IPS-18a (cell line): ENCODE measurements around the gene ZNF711.
"Not testable (repeated sequence)": the region's sequence is repeated elsewhere in the genome, so short reads cannot be mapped to it uniquely, and the experiment has no call there.

Experiments used
- H3K27ac ChIP-seq: one replicate; pipeline ENCODE4 v1.5.1; 2013; ENCODE audit warnings: low read length
- H3K27me3 ChIP-seq: one replicate; pipeline ENCODE4 v1.6.1; 2013; ENCODE audit warnings: mild to moderate bottlenecking, low read length; ENCODE audit not compliant: control insufficient read depth, insufficient read depth
- H3K36me3 ChIP-seq: one replicate; pipeline ENCODE4 v1.6.1; 2013; ENCODE audit warnings: low read depth, low read length; ENCODE audit not compliant: control insufficient read depth
- H3K4me1 ChIP-seq: one replicate; pipeline ENCODE4 v1.6.1; 2013; ENCODE audit warnings: low read depth, low read length; ENCODE audit not compliant: control insufficient read depth
- H3K4me3 ChIP-seq: one replicate; pipeline ENCODE4 v1.5.1; 2013; ENCODE audit warnings: low read length
- H3K9ac ChIP-seq: one replicate; pipeline ENCODE4 v1.6.1; 2013; ENCODE audit warnings: mild to moderate bottlenecking, low read length, moderate library complexity
- H3K9me3 ChIP-seq: one replicate; pipeline ENCODE4 v1.6.1; 2013; ENCODE audit warnings: low read depth, low read length; ENCODE audit not compliant: control insufficient read depth

Gene ZNF711

DNA sequence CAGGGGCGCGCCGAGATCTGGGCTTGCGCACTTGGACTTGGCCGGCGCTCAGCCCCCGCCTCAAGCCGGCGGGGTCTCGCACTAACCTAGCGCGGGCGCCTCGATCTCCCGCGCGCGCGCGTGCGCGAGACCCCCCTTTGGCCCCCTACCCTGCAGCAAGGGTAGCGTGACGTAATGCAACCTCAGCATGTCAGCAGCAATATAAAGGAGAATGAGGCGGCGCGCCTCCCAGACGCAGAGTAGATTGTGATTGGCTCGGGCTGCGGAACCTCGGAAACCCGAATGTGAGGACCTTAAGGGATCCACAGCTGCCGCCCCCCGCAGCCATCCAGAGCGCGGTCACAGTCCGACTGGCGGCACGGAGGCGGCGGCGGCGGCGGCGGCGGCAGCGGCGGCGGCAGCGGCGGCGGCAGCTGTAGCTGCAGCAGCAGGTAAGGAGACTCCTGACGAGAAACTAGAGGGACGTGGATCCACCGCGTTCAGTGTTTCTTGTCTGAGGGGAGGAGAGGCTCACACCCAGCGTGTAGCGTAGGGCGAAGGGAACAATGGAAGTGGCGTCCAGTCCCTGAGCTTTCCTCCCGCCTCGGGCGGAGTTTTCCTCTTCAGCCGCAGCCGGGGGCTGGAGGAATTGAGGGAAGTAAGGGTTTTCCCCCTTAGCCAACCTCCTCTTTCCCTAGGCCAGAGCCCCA, at the start of gene ZNF711, which contains the start of gene SATL1:
Gene ZNF711 (plus strand): TSS at position 231 of the 689 bp plus-strand sequence. CDS start 3,582 bp downstream, outside the sequence.
Gene SATL1 (minus strand): TSS at position 19 of the 689 bp plus-strand sequence. CDS start 134,811 bp downstream, outside the sequence.
- H3K27me3 ChIP-seq: no peaks in the 10 kb centered on the region
- H3K4me1 ChIP-seq: peaks cover 5% of the 10 kb centered on the region
- H3K9me3 ChIP-seq: peaks cover 16% of the 10 kb centered on the region
- peak within 1 kb of the TSS; percentile 93 for H3K9ac ChIP-seq
- H3K27ac ChIP-seq: peak within 1 kb of the TSS; percentile 75
- H3K36me3 ChIP-seq: peaks cover 3% of the 10 kb centered on the region
- H3K4me3 ChIP-seq: peak within 1 kb of the TSS; percentile 75

DNA sequence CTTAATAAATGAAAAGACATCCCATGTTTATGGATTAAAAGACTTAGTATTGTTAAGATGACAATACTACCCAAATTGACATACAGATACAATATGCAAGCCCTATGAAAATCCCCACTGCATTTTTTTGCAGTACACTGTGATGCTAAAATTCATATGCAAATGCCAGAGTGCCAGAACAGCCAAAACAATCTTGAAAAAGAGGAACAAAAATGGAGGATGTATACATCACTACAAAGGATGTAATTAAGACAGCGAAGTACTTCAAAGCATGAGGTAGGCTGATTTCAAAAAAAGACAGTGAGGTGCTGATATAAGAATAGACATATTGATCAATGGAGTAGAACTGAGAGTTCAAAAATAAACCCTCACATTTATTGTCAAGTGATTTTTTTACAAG, 47.5 kb upstream of the ZNF711 start:
- no peaks in the 10 kb centered on the region for H3K27me3 ChIP-seq
- peaks cover 10% of the 10 kb centered on the region for H3K9me3 ChIP-seq
- no peak overlapping the region for H3K4me3 ChIP-seq
- H3K36me3 ChIP-seq: no peaks in the 10 kb centered on the region
- H3K27ac ChIP-seq: no peak overlapping the region
- no peaks in the 10 kb centered on the region for H3K4me1 ChIP-seq
- no peak overlapping the region for H3K9ac ChIP-seq

DNA sequence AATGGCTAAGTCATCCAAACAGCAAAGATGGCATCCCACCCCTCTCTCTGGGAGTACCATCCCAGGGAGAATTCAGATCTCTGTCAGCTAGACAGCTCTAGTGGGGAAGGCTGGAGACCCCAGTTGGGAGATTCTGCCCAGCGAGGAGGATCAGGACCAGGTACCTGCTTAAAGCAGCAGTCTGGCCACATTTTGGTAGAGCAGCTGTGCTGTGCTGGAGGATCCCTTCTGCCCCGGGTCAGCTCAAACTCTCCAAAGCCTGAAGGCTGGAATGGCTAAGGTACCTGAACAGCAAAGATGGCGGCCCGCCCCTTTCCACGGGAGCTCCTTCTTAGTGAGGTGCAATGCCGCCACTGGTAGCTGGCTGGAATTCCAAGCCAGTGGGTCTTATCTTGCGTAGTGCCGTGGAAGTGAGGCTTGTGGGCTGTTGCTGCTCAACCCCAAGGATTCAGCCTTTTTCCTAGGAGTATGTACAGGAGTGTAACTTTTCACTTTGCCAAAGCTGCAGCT, 40.3 kb upstream of the ZNF711 start:
- Histone ChIP-seq H3K9ac (no peak overlapping the region), H3K36me3 (no peaks in the 10 kb centered on the region), H3K4me1 (no peaks in the 10 kb centered on the region), H3K27ac (no peak overlapping the region), H3K27me3 (no peaks in the 10 kb centered on the region), H3K9me3 (peaks cover 3% of the 10 kb centered on the region), H3K4me3 (no peak overlapping the region)

DNA sequence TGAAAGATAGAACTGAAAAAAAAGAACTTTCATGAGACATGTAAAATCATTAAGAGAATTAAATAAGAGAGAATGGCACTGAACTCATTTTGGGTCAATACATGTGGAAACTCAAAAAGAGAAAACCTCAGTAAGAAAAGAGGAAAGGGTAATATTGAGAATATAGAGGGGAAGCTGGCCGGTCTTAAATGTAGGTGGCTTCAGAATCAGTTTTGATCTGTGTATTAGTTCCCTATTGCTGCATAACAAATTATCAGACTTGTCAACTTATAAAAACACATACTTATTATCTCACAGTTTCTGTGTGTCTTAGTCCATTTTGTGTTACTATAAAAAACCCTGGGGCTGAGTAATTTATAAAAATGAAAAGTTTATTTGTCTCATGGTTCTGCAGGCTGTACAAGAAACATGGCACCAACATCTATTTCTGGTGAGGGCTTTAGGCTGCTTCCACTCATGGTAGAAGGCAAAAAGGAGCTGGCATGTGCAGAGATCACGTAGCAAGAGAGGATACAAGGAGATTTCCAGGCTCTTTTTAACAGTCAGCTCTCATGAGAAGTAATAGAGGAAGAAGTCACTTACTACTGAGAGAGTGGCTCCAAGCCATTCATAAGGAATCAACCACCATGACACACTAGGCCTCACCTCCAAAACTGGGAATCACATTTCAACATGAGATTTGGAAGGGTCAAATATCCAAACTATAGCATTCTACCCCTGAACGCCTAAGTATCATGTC, 29.8 kb upstream of the ZNF711 start:
- Histone ChIP-seq H3K9me3 (peaks cover 19% of the 10 kb centered on the region), H3K36me3 (no peaks in the 10 kb centered on the region), H3K4me3 (no peak overlapping the region), H3K27ac (no peak overlapping the region), H3K9ac (no peak overlapping the region), H3K27me3 (no peaks in the 10 kb centered on the region), H3K4me1 (no peaks in the 10 kb centered on the region)

DNA sequence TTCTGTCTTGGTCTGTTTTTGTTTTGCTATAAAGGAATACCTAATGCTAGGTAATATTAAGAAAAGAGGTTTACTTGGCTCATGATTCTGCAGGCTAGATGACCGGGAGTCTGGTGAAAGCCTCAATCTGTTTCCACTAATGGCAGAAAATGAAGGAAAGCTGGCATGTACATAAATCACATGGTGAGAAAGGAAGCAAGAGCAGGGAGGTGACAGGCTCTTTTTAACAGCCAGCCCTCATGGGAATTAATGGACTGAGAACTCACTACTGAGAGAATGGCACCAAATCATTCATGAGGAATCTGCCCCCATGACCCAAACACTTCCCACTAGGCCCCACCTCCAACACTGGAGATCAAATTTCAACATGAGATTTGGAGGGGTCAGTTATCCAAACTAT, 27.8 kb upstream of the ZNF711 start:
- Histone ChIP-seq H3K9ac (no peak overlapping the region), H3K4me3 (no peak overlapping the region), H3K27me3 (no peaks in the 10 kb centered on the region), H3K4me1 (no peaks in the 10 kb centered on the region), H3K36me3 (no peaks in the 10 kb centered on the region), H3K9me3 (peaks cover 11% of the 10 kb centered on the region), H3K27ac (no peak overlapping the region)

DNA sequence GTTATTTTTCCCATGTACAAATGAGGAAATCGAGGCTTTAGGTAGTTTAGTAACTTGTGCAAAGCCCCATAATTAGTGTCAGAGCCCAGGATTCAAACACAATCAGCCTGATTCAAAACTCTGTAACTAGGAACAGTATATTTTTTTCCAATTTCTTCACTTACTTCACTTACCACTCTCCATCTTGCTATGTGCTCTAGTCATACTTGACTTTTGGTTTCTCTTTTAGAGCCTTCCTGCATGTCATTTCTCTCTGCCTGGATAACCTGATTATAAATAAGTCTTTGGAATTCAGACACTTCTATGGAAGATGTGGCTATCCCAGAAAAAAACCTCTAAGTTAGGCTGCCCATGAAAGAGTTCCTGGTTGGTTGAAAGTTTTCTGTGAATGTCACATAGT, 22.4 kb upstream of the ZNF711 start:
- H3K9ac ChIP-seq: no peak overlapping the region
- no peaks in the 10 kb centered on the region for H3K27me3 ChIP-seq
- no peak overlapping the region for H3K27ac ChIP-seq
- H3K36me3 ChIP-seq: no peaks in the 10 kb centered on the region
- no peaks in the 10 kb centered on the region for H3K4me1 ChIP-seq
- H3K9me3 ChIP-seq: peaks cover 24% of the 10 kb centered on the region
- H3K4me3 ChIP-seq: no peak overlapping the region

DNA sequence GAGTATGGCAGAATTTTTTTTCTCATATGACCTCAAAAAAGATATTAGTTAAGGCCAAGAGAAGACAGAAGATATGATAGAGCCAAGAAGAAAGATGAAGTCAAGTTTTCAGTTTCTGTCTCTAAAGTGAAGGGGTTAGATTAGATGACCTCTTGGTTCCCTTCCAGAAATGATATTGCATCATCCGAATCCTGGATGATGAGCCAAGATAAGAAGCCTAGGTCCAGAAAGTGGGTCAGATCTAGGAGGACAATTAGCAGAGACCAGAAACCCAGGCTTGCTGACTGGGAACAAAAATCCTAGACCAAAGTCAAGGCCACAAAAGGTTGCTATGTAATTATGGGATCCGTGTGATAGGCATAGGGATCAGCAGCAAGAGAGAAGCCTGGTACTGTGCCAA, 20.4 kb upstream of the ZNF711 start:
- H3K27me3 ChIP-seq: no peaks in the 10 kb centered on the region
- H3K9ac ChIP-seq: no peak overlapping the region
- H3K4me1 ChIP-seq: no peaks in the 10 kb centered on the region
- H3K4me3 ChIP-seq: no peak overlapping the region
- no peak overlapping the region for H3K27ac ChIP-seq
- peaks cover 25% of the 10 kb centered on the region for H3K9me3 ChIP-seq
- no peaks in the 10 kb centered on the region for H3K36me3 ChIP-seq

DNA sequence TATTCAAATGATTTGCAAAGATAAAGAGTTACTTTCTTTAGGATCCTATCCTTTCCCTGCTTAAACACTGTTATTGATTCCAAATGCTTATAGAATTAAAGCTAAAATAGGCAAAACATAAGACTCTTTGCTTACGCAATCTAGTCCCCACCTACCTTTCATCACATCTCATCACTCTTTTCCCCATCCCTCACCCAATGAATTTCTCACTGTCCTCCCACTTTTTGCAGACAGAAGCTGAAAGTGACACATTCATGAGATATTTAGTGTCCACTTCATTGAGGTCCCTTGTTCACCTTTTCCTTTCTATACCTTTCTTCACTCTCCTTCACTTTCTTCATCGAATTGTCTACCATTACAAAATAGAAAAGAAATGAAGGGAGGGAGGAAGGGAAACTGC, 636 bp upstream of the ZNF711 start:
- Histone ChIP-seq H3K4me1 (peaks cover 5% of the 10 kb centered on the region), H3K27ac (no peak overlapping the region), H3K36me3 (no peaks in the 10 kb centered on the region), H3K27me3 (no peaks in the 10 kb centered on the region), H3K4me3 (peak overlapping the region; percentile 75), H3K9me3 (peaks cover 11% of the 10 kb centered on the region), H3K9ac (peak overlapping the region; percentile 16)

DNA sequence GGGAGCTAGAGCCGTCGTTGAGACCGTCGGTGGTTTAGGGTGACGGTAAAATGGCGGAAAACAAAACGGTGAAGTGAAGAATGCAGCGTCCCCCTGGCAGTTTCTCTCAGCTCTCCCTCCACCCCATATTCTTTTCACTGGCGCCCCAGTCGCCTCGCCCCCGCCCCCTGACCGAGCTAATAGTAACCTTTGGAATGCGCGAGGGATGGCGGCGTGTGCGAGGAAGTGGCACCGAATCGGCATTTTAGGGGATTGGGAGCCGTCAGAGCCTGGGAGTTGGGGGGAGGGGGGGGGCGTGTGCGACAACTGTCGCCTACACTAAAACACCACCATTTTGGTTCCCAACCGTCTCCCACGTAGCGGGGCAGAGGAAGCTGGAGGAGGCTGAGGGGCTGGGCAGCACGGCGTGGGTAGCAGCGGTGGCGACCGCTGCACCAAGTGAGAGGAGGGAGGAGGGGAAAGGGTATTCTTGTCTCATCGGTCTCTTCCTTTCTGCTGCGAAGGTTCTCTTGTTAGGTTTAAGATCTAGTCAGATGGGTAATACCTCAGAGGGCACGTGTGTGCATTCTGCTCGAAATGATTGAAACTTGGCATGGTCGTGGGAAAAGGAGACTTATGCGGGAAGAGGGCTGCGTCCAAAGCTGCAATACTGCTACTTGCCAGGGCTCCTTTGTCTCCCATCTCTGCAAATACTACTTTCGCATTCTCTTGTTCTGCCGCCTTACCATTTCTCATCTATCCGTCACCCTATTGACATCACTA, 840 bp downstream of the ZNF711 start:
- Histone ChIP-seq H3K4me1 (peaks cover 5% of the 10 kb centered on the region), H3K4me3 (peak overlapping the region; percentile 75), H3K9me3 (peaks cover 16% of the 10 kb centered on the region), H3K27me3 (no peaks in the 10 kb centered on the region), H3K36me3 (peaks cover 3% of the 10 kb centered on the region), H3K9ac (peak overlapping the region; percentile 93), H3K27ac (peak overlapping the region; percentile 75)

DNA sequence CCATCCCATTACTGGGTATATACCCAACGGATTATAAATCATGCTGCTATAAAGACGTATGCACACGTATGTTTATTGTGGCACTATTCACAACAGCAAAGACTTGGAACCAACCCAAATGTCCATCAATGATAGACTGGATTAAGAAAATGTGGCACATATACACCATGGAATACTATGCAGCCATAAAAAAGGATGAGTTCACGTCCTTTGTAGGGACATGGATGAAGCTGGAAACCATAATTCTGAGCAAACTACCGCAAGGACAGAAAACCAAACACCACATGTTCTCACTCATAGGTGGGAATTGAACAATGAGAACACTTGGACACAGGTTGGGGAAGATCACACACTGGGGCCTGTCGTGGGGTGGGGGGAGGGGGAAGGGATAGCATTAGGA, 41.5 kb downstream of the ZNF711 start:
- H3K9ac ChIP-seq, H3K4me3 ChIP-seq, H3K9me3 ChIP-seq, H3K4me1 ChIP-seq, H3K36me3 ChIP-seq, H3K27me3 ChIP-seq, H3K27ac ChIP-seq: not testable (repeated sequence)

DNA sequence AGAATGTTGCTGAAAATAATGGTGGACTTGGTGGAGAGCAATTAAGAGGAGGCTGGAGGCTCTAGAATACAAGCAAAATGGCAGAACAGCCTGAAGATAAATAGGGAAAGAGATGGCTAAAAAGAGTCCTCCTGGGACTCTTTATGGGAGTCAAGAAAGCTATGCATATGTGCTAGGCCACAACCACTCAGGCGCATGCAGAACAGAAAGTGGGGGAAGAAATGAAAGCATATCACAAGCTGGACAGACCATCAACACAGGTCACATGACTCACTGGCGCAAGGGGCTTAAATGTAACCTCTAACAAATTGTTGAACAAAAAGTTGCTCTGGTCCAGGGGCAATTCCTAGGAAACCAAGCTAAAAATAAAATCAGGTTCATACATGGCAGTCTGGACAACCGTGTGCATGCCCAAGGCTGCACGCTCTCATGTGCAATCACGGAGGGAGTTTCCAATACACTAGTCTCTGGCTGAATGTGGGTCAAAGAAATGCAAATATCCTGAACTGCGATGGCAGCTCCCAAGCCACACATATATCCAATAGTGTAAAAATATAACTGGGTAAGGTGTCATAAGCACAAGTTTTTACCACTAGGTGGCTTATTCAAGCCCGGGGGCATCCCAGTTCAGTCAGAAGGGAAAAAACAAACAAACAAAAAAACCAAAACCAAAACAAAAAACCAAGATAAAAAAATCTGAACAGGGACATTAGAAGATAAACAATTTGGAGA, 45.4 kb downstream of the ZNF711 start:
- no peak overlapping the region for H3K9ac ChIP-seq
- H3K4me3 ChIP-seq: no peak overlapping the region
- no peaks in the 10 kb centered on the region for H3K36me3 ChIP-seq
- H3K27ac ChIP-seq: no peak overlapping the region
- H3K27me3 ChIP-seq: no peaks in the 10 kb centered on the region
- H3K9me3 ChIP-seq: peaks cover 12% of the 10 kb centered on the region
- H3K4me1 ChIP-seq: no peaks in the 10 kb centered on the region
